ENCODE results near the gene CRIP2. TPM values are rescaled to one million over a fixed set of nuclear protein-coding genes. Genes with fewer than 3 reads are reported as not detected.

The CRIP2 gene
- total and polyA plus RNA-seq, 4 donors, result 4.3 to 40.0 (median 20.7) TPM

DNA sequence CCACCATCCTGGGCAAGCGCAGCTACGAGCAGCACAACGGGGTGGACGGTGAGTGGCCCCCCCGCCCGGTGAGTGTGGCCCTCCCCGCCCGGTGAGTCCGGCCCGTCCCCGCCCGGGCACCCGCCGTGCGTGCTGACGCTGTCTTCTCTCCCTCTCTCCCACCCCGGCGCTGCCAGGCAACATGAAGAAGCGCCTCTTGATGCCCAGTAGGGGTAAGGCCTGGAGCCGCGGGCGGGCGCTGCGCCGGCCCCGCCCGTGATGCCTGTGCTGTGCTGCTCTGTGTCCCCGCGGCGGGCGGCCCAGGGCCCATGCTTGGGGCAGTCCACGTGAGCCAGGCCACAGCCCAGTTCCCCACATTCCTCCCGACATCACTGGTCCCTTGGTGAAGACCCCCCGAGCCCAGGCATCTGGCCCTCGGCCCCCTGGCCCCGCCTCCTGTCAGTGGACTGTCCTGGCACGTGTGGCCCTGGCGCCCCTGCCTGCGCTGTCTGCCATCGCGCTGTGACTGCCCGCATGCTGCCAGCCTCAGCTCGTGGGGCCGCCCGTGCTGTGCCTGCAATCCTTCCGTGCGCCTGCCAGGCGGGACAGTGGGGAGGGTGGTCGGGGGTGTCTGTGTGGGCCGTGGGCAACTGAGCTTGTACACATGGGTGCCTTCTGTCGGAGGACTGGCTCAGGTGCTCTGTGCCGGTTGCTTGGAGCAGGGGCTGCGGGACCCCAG, 7.9 kb upstream of the CRIP2 start (continued):
- TF ChIP-seq, protein P1, sequence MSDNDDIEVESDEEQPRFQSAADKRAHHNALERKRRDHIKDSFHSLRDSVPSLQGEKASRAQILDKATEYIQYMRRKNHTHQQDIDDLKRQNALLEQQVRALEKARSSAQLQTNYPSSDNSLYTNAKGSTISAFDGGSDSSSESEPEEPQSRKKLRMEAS (IDR thresholded peaks at IDR 0.05), result no peak
- TF ChIP-seq HNF4G (IDR thresholded peaks at IDR 0.05), result no peak

DNA sequence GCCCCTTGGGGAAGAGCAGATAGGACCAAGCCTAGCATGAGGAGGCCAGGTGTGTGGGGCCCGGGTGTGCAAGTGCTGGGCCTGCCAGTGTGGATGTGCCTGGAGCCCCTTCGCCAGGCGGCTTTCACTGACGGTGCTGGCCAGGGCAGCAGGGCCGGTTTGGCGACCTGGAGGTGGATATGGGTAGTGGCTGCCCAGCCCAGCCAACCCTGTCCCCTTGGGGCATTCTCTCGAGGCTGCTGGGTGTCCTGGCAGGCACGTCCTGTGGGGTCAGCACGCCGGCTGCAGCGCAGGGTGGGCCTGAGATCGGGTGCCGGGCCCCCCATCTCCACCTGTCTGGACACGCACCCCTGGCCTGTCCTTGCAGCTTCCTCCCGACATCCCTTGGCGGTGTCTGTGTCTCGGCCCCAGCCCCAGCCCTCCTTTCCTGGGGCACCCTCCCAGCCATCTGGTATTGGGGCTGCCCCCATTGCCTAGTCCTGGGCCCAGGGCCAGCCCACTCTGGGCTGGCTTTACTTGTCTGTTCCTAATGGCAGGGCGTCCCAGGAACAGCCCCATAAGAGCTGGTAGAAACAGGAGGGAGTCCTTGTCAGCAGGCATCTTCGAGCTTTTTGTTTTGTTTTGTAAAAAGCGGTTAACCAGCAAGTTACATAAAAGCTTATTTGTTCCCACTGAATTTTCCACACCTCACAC, 7.2 kb upstream of the CRIP2 start:
- Histone ChIP-seq H3K4me3 (ENCODE audit: low read depth in 1 of 3, low read length in 3 of 3) (no peak overlapping the region), H3K9ac (ENCODE audit: low read depth in 1 of 2, low read length in 2 of 2) (no peak overlapping the region), H3K36me3 (ENCODE audit: control insufficient read depth in 4 of 4, insufficient read depth in 3 of 4, low read depth in 1 of 4, low read length in 3 of 4) (peaks cover 8 to 38% (median 21%) of the 10 kb centered on the region in 4 donors), H3K27me3 (ENCODE audit: control insufficient read depth in 4 of 4, insufficient read depth in 4 of 4, low read length in 3 of 4) (no peaks in the 10 kb centered on the region), H3K4me1 (ENCODE audit: control insufficient read depth in 4 of 4, insufficient read depth in 4 of 4, low read length in 3 of 4) (peaks cover 9 to 30% (median 20%) of the 10 kb centered on the region in 4 donors), H3K9me3 (ENCODE audit: control insufficient read depth in 4 of 4, low read length in 3 of 4) (no peaks in the 10 kb centered on the region), H3K27ac (ENCODE audit: low read depth in 1 of 2, low read length in 2 of 2) (no peak overlapping the region)
- no peak for DNase-seq (ENCODE audit: low spot score)
- 95% methylated on average over 20 of the region's 20 CpGs for WGBS
- TF ChIP-seq RAD21 (IDR thresholded peaks at IDR 0.05) (no peak), GABPA (IDR thresholded peaks at IDR 0.05 in 1 of 2, conservative IDR thresholded peaks at IDR 0.05 in 1 of 2) (no peak), RXRA (IDR thresholded peaks at IDR 0.05) (no peak), SP1 (IDR thresholded peaks at IDR 0.05) (no peak), FOXA2 (IDR thresholded peaks at IDR 0.05) (no peak), NR2F2 (IDR thresholded peaks at IDR 0.05) (no peak), JUND (IDR thresholded peaks at IDR 0.05) (no peak), YY1 (IDR thresholded peaks at IDR 0.05) (no peak), HNF4A (conservative IDR thresholded peaks at IDR 0.05) (no peak), TAF1 (conservative IDR thresholded peaks at IDR 0.05) (no peak), FOXA1 (IDR thresholded peaks at IDR 0.05) (no peak), EGR1 (IDR thresholded peaks at IDR 0.05; ENCODE audit: low read depth in 2 of 2) (no peak), HNF4G (IDR thresholded peaks at IDR 0.05) (no peak)
- TF ChIP-seq, protein P2, sequence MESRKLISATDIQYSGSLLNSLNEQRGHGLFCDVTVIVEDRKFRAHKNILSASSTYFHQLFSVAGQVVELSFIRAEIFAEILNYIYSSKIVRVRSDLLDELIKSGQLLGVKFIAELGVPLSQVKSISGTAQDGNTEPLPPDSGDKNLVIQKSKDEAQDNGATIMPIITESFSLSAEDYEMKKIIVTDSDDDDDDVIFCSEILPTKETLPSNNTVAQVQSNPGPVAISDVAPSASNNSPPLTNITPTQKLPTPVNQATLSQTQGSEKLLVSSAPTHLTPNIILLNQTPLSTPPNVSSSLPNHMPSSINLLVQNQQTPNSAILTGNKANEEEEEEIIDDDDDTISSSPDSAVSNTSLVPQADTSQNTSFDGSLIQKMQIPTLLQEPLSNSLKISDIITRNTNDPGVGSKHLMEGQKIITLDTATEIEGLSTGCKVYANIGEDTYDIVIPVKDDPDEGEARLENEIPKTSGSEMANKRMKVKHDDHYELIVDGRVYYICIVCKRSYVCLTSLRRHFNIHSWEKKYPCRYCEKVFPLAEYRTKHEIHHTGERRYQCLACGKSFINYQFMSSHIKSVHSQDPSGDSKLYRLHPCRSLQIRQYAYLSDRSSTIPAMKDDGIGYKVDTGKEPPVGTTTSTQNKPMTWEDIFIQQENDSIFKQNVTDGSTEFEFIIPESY (IDR thresholded peaks at IDR 0.05), result no peak
- TF ChIP-seq, protein P3, sequence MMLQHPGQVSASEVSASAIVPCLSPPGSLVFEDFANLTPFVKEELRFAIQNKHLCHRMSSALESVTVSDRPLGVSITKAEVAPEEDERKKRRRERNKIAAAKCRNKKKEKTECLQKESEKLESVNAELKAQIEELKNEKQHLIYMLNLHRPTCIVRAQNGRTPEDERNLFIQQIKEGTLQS (IDR thresholded peaks at IDR 0.05), result no peak
- TF ChIP-seq, protein P4, sequence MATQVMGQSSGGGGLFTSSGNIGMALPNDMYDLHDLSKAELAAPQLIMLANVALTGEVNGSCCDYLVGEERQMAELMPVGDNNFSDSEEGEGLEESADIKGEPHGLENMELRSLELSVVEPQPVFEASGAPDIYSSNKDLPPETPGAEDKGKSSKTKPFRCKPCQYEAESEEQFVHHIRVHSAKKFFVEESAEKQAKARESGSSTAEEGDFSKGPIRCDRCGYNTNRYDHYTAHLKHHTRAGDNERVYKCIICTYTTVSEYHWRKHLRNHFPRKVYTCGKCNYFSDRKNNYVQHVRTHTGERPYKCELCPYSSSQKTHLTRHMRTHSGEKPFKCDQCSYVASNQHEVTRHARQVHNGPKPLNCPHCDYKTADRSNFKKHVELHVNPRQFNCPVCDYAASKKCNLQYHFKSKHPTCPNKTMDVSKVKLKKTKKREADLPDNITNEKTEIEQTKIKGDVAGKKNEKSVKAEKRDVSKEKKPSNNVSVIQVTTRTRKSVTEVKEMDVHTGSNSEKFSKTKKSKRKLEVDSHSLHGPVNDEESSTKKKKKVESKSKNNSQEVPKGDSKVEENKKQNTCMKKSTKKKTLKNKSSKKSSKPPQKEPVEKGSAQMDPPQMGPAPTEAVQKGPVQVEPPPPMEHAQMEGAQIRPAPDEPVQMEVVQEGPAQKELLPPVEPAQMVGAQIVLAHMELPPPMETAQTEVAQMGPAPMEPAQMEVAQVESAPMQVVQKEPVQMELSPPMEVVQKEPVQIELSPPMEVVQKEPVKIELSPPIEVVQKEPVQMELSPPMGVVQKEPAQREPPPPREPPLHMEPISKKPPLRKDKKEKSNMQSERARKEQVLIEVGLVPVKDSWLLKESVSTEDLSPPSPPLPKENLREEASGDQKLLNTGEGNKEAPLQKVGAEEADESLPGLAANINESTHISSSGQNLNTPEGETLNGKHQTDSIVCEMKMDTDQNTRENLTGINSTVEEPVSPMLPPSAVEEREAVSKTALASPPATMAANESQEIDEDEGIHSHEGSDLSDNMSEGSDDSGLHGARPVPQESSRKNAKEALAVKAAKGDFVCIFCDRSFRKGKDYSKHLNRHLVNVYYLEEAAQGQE (IDR thresholded peaks at IDR 0.05), result no peak
- TF ChIP-seq, protein P1 (IDR thresholded peaks at IDR 0.05), result no peak
- TF ChIP-seq, protein P5, sequence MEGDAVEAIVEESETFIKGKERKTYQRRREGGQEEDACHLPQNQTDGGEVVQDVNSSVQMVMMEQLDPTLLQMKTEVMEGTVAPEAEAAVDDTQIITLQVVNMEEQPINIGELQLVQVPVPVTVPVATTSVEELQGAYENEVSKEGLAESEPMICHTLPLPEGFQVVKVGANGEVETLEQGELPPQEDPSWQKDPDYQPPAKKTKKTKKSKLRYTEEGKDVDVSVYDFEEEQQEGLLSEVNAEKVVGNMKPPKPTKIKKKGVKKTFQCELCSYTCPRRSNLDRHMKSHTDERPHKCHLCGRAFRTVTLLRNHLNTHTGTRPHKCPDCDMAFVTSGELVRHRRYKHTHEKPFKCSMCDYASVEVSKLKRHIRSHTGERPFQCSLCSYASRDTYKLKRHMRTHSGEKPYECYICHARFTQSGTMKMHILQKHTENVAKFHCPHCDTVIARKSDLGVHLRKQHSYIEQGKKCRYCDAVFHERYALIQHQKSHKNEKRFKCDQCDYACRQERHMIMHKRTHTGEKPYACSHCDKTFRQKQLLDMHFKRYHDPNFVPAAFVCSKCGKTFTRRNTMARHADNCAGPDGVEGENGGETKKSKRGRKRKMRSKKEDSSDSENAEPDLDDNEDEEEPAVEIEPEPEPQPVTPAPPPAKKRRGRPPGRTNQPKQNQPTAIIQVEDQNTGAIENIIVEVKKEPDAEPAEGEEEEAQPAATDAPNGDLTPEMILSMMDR (IDR thresholded peaks at IDR 0.05; ENCODE audit: low read depth, low read length, missing input control), result no peak

All from liver (tissue), 9 donors.